Measurements from ENCODE around the gene LTBP1.

- TF ChIP-seq CTCF (IDR thresholded peaks at IDR 0.05) (no peak), POLR2AphosphoS5 (IDR thresholded peaks at IDR 0.05) (no peak)
These were observed 375.9 kb downstream of the LTBP1 start for GRCh38 chr2:33322612-33323011.
